Inferior parietal cortex (tissue), 1 donor: ENCODE measurements around the gene MTHFSD.

Source experiments
- DNase-seq: peaks from one replicate; pipeline ENCODE4 v3.0.0-alpha.2; 2016; ENCODE audit errors: extremely low spot score

Gene MTHFSD

DNA sequence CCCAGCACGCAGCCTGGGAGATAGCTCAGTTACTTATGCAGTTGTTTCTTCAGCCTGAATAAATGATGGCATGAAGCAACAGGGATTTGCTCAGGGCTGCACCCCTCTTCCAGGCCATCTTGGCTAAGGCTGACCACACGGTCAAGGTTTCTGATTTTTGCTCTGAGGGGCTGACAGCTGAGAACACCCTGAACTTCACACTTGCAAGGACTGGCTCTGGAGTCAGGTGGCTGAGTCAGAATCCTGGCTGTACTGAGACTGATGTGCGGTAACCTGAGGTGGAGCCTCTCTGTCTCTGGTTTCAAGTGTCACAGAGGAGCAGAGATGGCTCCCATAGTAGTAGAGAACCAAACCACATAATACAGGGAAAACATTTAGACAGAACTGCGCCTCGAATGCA, 4.8 kb downstream of the MTHFSD start:
- no peak for DNase-seq

DNA sequence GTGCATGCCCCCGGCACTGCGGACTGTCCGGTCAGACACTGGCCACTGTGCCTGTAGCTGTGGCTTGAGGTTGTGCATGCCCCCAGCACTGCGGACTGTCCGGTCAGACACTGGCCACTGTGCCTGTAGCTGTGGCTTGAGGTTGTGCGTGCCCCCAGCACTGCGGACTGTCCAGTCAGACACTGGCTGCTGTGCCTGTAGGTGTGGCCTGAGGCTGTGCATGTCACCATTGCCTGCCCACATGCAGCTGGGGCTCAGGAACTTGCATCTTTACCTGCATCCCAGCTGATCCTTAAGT, 5.2 kb downstream of the MTHFSD start:
- DNase-seq: no peak

DNA sequence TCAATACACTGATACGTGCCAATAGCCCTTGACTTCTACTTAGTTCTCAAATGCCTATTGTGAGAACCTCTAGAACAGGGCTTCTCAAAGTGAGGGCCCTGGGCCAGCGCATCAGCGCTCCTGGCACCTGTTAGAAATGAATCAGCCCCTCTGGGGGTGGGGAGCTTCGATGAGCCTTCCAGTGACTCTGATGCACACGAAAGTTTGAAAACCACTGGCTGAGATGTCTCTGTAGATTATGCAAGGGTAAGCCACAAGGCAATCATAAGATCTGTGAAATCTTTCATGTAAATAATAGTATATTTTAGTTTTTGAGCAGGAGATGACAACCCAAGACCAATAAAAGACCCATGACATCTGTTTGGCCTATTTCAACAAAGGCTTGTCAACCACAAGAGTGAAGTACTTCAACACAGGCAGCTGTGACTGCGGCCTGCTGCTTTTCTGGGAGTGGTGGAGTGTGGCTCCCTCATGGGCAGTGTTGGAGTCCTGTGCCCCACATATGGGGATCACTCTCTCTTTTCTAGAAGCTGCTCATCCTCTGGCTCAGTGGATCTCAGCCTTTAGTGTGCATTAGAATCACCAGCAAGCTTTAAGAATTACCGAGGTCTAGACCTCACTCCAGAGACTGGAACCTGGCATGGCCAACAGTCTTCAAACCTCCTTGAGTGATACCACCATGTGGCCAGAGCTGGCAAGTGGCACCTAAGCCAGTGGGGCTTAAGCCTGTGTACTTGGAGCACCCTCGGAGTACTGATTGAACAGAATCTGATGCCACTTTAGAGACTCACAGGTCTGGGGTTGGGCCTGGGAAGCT, 5.8 kb downstream of the MTHFSD start:
- no peak for DNase-seq

DNA sequence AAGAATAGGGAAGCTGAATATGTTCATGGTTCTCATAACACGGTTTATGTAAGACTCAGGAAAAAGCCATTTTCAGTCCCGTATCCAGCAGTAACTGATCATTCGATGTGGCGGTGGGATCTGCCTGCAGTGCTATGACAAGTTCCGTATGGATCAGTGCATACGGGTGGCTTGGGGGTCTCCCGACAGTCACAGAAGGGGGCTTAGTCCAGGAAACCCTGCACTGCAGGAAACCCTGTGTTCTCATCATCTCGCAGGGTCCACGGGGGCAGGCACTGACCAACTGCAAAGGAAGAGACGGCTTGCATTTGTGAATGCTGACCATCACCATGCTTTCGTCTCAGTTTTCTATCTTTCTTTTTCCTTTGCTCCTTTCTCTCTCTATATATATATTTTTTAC, 7.7 kb downstream of the MTHFSD start:
- no peak for DNase-seq

DNA sequence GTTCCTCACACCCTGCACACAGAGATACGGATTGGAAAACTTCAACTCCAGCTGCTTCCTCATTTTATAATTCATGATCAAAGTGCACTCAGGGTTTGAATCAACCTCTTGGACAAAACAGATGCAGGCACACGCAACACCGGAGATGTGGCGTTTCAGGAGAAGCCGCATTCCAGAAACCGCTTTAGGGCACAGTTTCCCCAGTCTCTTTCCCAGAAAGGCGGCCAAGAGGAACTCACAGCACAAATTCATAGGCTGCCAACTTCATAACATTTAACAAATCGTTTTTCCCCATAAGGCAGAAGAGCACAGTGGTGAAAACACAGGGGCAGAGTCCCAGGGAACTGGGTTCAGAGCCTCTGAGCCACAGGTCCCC, 8.4 kb downstream of the MTHFSD start:
- no peak for DNase-seq

DNA sequence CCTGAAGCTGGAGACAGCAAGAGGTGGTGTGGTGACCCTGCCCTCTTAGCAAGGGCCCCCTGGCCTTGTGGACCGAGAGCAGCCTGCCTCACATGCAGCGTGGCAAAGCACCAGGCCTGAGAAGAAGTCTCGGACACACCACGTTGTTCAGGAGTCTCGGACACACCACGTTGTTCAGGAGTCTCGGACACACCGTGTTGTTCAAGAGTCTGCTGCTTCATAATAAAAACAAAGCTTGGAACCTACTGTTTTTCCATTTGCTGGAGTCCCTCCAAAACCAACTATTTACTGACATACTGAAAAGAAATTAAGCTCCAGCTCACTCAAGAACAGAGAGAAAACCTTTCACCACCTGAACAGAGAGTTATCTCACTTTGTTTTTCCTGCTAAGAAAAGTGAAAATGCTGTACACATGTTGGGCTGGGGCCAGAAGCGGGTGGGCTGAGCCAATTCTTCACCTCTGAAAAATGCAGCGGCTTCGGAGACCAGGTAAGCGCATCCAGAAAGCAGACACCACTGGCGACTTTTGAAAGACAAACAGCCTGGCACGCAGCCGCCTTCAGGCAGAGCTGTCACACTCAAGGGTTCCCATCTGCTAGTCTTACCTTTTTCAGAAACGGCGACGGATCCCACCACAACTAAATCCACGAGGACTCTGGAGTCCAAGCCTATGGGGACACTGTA, 8.9 kb downstream of the MTHFSD start:
- no peak for DNase-seq

DNA sequence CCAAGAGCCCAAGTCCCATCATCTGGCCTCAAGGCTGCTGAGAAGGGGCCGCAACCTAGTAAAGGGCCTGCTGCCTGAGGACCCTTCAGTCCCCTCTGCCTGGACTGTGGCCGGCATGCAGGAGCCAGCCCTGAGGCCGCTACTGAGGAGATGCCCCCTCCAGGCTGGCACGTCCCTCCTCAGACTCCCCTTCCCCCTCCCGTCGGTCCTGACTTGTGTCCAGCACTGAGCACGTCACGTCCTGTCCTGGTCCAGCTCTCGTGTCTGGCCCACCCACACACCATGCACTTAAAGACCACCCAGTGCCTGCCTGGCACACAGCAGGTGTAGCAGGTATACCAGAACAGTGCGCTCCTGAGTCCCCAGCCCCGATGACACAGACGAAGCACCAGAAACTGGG, 9.6 kb downstream of the MTHFSD start:
- DNase-seq: no peak

DNA sequence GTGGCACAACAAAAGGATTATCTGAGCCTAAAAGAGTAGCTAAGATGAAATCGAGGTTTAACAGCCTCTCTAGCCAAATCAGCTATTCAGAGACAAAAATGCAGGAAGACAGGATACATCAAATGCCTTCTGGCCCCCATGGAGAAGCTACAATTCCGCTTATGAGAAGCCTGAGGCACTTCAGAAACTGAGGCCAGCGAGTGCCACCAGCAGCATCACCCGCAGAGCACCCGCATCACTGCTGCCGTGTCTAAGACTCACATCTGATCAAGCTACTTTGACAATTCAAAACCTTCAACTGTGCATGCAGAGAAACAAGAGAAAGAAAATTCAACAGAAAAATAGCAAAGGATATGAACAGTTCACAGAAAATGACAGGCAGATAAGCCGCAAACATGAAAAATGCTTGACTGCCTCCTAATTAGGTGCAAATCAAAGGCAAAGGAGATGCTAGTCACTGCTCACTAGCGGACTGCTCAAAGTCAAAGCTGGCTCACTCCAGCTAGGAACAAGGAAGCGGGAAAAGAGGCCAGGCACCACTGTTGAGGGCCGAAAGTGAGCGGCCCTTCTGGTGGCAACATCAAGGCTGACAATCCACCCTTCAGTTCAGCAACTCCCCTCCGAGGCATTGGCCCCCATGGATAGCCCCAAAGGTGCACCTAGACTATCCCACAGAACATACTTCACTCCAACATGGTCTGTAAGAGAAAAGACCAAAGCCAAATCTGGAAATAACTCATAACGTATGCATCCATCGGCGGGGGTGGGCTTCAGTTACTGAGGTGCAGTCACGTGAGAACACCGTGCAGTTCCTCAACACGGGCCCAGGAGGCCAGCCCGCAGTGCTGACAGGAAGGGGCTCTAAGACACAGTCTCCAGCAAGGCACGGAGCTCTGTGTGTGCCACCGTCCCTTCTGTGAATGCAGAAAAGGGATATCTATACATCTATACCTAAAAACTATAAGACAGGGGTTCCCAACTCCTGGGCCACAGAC, 12.0 kb downstream of the MTHFSD start:
- DNase-seq: no peak

DNA sequence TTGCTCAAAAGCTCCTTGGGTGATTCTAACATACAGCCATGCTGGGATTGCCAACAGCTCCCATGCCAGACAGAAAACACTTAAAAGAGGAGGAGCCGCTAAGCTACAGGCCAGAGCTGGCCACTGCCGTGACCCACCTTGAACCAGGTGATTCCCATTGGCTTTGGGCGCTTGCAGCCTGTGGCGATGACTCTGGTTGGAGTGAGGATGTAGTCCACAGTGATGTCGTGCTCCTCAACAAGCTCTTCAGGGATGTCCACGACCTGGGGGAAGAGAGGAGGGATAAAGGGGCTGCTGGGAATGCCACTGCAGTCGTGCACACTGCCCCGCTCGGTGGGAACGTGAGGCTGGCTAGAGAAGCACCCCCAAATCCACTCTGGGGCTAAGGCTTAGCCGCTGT, 13.5 kb downstream of the MTHFSD start:
- DNase-seq: no peak

DNA sequence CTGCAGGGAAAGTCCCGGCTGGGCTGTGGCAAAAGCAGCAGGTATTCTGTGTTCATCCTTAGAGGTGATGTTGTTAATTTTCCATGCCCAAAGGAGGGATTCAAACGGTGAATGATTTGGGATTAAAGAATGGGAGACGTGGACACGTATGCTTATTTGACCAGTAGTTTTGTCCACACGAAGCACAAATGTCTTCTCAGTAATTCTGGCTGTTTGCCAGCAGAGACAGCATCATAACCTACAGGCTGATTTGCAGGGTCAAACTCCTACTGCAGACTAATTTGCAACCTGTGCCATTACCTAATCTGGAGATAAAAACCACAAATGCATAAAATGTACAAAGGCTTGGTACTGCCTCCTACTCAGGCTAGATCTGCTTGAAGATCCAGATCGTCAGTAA, 14.1 kb downstream of the MTHFSD start:
- no peak for DNase-seq

DNA sequence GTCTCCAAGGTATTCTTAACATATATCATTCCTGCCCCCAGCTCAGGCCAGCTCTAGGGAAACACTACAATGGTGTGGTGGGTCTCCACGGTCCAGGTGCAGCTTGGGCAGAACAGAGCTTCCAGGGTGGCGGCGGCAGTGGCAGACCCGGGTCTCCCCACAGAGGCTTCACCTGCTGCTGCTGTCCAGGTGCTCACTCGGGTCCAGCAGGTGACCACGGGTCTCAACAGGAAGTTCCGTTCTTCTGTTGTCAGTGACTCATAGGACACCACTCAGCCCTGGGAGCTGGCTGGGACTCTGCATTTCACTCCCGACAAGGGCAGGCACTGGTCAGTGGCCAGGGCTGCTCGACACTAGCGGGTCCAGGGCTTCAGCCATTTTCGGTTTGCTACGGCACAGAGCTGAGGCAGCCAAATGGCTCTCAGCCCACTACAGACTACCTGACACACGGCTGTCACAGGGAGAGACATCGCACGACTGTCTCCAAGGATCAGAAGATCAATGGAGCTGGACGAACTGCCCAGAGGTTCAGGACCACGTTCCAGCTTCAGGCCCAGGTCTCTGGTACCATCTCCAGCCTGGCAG, 16.7 kb downstream of the MTHFSD start:
- DNase-seq: no peak

DNA sequence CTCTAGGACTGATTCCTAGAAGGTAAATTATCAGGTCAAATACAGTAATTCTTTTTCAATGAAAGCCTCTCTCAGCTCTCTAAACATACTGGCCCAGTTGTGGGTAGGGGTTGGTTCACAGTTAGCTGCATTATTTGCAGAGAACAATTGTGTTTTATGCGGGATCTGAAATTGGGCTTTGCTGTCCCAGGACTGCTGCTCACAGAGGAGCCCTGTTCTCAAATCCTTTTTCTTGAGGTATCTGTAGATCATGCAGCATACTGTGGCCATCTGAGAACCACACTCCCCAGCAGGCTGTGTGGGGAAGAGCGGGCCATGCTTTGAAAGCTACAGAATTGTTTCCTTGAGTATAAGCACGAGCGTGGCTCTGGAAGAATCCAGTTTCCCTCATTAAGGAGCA, 17.5 kb downstream of the MTHFSD start:
- no peak for DNase-seq

DNA sequence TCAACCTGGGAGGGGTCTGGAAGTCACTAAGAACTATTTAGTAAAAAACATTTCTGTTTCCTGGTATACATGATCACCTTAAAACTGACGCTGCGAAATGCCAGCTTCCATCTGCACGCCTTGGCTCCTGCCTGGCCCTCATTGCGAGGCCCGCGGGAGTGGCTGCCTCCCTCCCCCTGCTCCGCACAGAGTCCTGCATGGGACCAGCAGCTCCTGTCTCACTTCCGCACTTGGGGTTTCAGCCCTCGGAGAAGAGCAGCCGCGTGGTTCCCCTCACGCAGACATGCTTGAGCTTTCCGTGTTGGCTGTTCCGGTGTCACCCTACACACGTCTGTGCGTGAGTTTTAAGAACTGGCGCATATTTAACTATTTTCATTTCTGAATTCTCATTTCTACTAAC, 18.4 kb downstream of the MTHFSD start:
- no peak for DNase-seq

DNA sequence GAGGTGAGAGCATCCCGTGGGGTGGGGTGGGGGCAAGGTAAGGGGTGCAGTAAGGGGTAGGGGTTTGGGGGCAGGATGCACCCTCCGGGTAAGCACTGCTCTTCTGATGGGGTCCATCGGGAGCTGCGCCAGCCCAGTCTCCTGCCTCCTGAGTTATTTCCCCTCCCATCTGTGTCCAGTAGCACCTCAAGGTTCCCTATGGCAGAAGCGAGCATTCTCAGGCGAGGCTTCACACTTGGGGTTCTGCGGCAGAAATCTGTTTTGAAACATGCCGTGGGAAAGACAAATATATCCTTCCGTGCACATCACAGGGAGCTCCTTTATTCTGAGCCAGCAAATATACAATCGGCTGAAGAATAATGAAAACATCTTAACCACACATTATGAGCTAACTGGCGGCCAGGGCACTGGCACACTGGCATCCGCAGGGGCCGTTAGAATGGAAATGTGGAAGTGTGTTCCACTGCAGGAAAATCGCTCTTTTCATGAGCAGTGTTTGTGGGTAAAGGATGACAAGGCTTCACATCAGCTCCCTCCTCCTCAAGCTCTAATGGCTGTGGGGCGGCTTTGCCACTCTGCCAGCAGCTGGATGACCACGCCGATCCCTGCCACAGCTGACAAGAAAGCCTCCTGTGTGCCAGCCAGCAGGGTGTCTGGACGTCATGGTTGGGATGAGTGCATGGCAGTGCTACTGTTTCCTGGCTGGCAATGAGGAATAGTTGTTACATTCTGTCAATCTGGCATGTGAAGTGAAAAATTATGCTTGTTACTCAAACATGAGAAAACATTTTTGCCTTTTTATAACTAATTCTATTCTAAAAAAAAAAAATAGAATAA, 20.0 kb downstream of the MTHFSD start:
- peak; percentile 20 for DNase-seq

DNA sequence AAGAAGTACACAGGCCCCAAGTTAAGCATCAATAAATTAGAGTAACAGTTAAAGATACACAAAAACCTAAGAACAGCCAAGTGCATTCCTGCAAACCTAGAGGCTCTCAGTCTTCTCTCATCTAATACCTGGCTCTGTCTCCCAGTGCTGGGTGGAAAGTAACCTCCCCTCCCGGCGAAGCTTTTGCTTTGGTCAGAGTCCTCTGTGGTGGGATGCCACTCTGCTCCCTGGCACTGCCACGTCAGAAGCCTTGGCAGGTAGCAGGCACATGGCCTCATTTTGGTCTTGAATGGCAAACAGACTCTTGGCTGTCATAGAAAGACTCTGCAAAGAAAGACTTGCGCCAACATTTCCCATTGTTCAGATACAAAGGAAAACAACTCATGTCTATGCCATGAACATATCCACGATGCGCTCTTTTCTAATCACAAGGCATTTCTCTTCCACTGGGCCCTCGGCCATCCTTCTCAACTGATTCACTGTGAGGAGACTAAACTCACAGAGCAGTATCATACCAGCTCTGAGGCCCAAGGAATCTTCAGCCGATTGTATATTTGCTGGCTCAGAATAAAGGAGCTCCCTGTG, 21.2 kb downstream of the MTHFSD start:
- peak; percentile 20 for DNase-seq

DNA sequence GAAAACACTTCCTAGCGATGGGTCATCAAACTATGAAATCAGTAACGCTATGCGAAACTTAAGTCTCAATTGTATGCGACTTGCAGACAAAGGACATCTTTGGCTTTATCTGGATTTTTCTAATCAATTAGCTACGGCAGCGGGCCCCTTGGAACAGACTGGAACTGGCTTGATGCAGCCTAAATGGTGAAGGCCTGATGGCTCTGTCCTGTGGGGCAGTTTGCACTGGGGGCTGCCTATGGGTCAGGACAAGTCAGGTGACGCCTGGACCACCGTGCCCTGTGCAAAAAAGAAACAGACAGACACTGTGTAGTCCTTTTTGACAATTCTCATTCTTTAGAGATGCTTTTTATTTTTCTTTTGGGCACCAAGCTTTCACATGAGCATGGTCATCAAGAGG, 22.0 kb downstream of the MTHFSD start:
- no peak for DNase-seq

DNA sequence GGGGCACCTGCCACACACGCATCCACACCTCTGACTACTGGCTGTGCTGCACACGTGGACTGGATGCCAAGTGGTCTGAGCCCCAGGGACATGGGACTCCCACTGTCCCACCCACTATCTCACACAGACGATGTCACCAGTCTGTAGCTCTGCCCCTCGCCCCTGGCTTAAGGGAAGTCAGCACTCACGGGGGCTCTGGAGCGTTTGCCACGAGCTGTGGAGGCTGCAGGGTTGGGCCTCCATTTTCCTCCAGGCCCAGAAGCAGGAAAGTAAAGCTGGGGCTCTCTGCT, 22.6 kb downstream of the MTHFSD start:
- DNase-seq: no peak

DNA sequence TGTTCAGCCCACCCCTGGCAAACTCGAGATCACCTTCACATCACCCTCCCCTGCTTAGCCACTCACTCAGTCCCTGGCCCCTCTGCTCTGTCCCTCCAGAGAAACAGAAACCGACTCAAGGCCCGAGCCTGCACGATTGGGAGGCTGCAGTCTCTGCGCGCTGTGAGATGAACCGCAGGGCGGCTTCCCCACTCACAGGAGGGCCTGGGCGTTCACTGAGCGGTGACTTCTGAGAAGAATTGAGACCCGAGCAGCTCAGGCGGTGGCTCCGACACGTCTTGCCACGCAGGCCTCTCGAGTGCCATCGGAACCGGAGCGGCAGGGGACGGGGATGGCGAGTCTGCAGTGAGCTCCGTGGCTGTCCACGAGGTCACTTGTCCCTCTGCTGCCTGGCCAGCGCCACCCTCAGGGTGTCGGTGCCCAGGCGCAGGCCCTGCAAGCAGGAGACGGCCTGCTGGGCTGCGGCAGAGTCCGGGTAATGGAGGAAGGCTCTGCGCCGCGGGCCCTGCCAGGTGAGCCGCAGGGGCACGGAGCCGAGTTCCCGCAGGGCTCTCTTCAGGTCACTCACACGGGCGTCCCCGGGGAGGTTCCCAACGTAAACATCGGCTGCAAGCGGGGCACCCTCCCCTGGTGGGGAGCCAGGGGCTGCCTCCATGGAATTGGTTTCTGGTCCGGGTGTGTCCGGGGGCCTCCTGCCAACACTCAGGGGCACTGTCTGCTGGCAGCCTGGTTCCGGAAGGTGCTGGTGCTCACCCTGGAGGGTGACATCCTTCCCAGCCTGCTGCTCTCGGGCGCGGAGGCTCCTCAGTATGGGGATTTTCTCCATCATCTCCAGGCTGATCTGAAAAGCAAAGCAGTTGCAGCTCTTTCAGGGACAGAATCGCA, 23.2 kb downstream of the MTHFSD start:
- DNase-seq: no peak

DNA sequence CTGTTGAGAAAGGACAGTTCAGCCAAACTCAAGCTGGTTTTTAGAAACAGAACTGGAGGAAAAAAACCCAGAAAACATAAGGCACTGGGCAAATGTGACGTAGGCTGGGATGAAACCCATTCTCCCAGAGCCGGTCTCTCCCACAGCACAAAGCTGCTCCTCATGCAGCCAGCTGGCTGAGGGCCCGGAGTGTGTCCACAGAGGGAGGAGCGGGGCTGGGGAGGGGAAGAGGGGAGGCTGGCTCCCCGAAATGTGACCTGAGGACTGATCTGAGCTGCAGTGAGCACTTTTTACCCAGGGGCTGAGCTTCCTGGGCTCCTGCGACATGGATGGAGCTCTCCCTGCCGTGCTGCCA, 23.9 kb downstream of the MTHFSD start:
- peak; percentile 78 for DNase-seq
